ENCODE measurements around the gene DLG2. TPM values are rescaled to one million over a fixed set of nuclear protein-coding genes. Genes with fewer than 3 reads are reported as not detected.

The DLG2 gene
- total RNA-seq, 1 donor from 2014 or later: 6.7 TPM

GRCh38 chr11:84594602-84595001, 1032.5 kb downstream of the DLG2 start:
- Mint-ChIP-seq H3K4me1 (no peaks in the 10 kb centered on the region), H3K27me3 (ENCODE audit: low read depth) (no peaks in the 10 kb centered on the region), H3K36me3 (no peaks in the 10 kb centered on the region), H3K27ac (no peak overlapping the region), H3K4me3 (no peak overlapping the region), H3K9me3 (no peaks in the 10 kb centered on the region)
- TF ChIP-seq CTCF (IDR thresholded peaks at IDR 0.05; ENCODE audit: unreplicated experiment): no peak
- DNase-seq (ENCODE audit: low spot score in 2 of 2, unreplicated experiment in 2 of 2): no peak

- DNase-seq (ENCODE audit: low spot score in 2 of 2, unreplicated experiment in 2 of 2): no peak
- H3K27me3 Mint-ChIP-seq (ENCODE audit: low read depth): no peaks in the 10 kb centered on the region
- no peak for TF ChIP-seq CTCF (IDR thresholded peaks at IDR 0.05; ENCODE audit: unreplicated experiment)
These were observed 1037.0 kb downstream of the DLG2 start for GRCh38 chr11:84590106-84590505.

DNA sequence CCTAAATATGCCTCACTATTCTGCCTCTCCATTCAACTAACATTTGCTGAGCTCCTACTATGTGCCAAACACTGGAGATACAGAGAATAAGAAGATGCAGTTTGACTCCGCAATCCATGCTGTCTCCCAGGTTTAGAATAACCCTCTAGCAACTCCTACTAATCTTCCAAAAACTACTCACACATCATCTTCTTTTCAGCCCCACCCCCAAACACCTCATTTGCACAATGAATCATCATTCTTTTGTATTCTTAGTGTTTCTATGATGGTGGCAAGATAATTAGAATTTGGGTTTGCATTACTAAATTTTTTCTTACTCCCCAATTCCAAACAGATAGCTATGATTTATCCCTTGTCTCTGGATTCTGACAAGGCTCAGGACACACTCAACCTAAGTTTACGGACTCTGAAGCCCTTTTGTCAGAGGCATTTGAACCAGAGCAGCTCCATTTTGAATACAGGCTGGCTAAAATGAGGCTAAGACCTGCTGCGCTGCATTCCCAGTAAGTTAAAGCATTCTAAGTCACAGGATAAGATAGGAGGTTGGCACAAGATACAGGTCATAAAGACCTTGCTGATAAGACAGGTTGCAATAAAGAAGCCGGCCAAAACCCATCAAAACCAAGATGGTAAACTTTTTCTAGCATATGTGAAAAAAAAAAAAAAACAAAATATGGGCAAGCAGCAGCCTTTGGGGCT, 1038.9 kb downstream of the DLG2 start:
- H3K4me3 Mint-ChIP-seq: no peak overlapping the region
- H3K36me3 Mint-ChIP-seq: no peaks in the 10 kb centered on the region
- no peak for TF ChIP-seq CTCF (IDR thresholded peaks at IDR 0.05; ENCODE audit: unreplicated experiment)
- no peak for DNase-seq (ENCODE audit: low spot score in 2 of 2, unreplicated experiment in 2 of 2)
- H3K9me3 Mint-ChIP-seq: no peaks in the 10 kb centered on the region
- no peaks in the 10 kb centered on the region for H3K4me1 Mint-ChIP-seq
- no peaks in the 10 kb centered on the region for H3K27me3 Mint-ChIP-seq (ENCODE audit: low read depth)
- H3K27ac Mint-ChIP-seq: no peak overlapping the region

More at GRCh38 chr11:84590106-84590505, 1037.0 kb downstream of the DLG2 start:
- Mint-ChIP-seq H3K36me3 (no peaks in the 10 kb centered on the region), H3K4me3 (no peak overlapping the region), H3K27ac (no peak overlapping the region), H3K4me1 (no peaks in the 10 kb centered on the region), H3K9me3 (no peaks in the 10 kb centered on the region)

GRCh38 chr11:84583106-84583505, 1044.0 kb downstream of the DLG2 start:
- Mint-ChIP-seq H3K27ac (no peak overlapping the region), H3K4me1 (peaks cover 4% of the 10 kb centered on the region), H3K36me3 (no peaks in the 10 kb centered on the region), H3K27me3 (ENCODE audit: low read depth) (no peaks in the 10 kb centered on the region), H3K9me3 (no peaks in the 10 kb centered on the region), H3K4me3 (no peak overlapping the region)
- TF ChIP-seq CTCF (IDR thresholded peaks at IDR 0.05; ENCODE audit: unreplicated experiment): no peak
- no peak for DNase-seq (ENCODE audit: low spot score in 2 of 2, unreplicated experiment in 2 of 2)

GRCh38 chr11:84581083-84581482, 1046.1 kb downstream of the DLG2 start:
- Mint-ChIP-seq H3K4me3 (no peak overlapping the region), H3K4me1 (peaks cover 4% of the 10 kb centered on the region), H3K36me3 (no peaks in the 10 kb centered on the region), H3K27ac (no peak overlapping the region), H3K9me3 (peaks cover 6% of the 10 kb centered on the region), H3K27me3 (ENCODE audit: low read depth) (peaks cover 2% of the 10 kb centered on the region)
- TF ChIP-seq CTCF (IDR thresholded peaks at IDR 0.05; ENCODE audit: unreplicated experiment): no peak
- no peak for DNase-seq (ENCODE audit: low spot score in 2 of 2, unreplicated experiment in 2 of 2)

Measured in mesothelial cell of epicardium (in vitro differentiated cells).